Measurements from ENCODE around the gene ZNF750. TPM values are rescaled to one million over a fixed set of nuclear protein-coding genes. Genes with fewer than 3 reads are reported as not detected.

The ZNF750 gene
- total RNA-seq, 1 donor from 2014 or later = 0.34 TPM

DNA sequence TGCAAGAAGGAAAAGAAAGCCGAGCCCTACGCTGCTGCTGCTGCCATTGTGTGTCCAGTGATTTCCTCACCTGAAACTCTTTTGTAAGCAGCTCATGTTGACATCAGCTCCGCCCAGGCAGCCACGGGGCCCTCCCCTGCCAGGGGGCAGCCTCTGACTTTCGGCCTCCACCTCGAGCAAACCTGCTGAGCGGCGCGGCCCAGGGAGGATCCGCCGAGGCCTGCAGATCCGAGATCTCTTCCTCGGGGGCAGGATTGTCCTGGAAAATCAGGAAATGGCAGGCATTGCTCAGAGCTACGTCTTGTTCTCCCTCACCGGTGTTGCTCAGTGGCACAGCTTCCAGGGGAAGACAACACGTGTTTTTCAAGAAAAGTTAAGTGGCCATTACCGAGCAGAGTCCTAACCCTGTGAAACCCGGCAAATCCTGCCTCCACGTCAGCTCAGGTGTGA lies 35.6 kb upstream of the ZNF750 start:
- no peak for TF ChIP-seq EZH2 (IDR thresholded peaks at IDR 0.05; ENCODE audit: insufficient read depth, low read length)
- TF ChIP-seq, protein P1, sequence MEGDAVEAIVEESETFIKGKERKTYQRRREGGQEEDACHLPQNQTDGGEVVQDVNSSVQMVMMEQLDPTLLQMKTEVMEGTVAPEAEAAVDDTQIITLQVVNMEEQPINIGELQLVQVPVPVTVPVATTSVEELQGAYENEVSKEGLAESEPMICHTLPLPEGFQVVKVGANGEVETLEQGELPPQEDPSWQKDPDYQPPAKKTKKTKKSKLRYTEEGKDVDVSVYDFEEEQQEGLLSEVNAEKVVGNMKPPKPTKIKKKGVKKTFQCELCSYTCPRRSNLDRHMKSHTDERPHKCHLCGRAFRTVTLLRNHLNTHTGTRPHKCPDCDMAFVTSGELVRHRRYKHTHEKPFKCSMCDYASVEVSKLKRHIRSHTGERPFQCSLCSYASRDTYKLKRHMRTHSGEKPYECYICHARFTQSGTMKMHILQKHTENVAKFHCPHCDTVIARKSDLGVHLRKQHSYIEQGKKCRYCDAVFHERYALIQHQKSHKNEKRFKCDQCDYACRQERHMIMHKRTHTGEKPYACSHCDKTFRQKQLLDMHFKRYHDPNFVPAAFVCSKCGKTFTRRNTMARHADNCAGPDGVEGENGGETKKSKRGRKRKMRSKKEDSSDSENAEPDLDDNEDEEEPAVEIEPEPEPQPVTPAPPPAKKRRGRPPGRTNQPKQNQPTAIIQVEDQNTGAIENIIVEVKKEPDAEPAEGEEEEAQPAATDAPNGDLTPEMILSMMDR (IDR thresholded peaks at IDR 0.05; ENCODE audit: insufficient read depth, low read depth, low read length) = no peak
- no peak for FAIRE-seq
- H3K9me3 Mint-ChIP-seq (ENCODE audit: unreplicated experiment) = no peaks in the 10 kb centered on the region
- peaks cover 13% of the 10 kb centered on the region for H3K36me3 Mint-ChIP-seq (ENCODE audit: low read depth, unreplicated experiment)
- peaks cover 3% of the 10 kb centered on the region for H3K27me3 Mint-ChIP-seq (ENCODE audit: low read depth, unreplicated experiment)
- Histone ChIP-seq H4K20me1 (ENCODE audit: insufficient read depth, low read length) (no peaks in the 10 kb centered on the region), H3K9ac (ENCODE audit: low read length) (no peak overlapping the region), H3K4me1 (ENCODE audit: insufficient read depth, low read length) (no peaks in the 10 kb centered on the region), H3K36me3 (ENCODE audit: insufficient read depth, low read length) (no peaks in the 10 kb centered on the region), H3K4me2 (ENCODE audit: low read length) (no peak overlapping the region), H3K79me2 (ENCODE audit: insufficient read depth, low read length) (peaks cover 15% of the 10 kb centered on the region), H3K4me3 (ENCODE audit: insufficient read depth, low read depth, low read length) (no peak overlapping the region), H3K27ac (ENCODE audit: low read depth, low read length) (no peak overlapping the region), H2AFZ (ENCODE audit: low read depth, low read length) (no peak overlapping the region), H3K9me3 (ENCODE audit: insufficient read depth, low read depth, low read length) (no peaks in the 10 kb centered on the region), H3K27me3 (ENCODE audit: insufficient read depth, low read length) (no peaks in the 10 kb centered on the region)
- H3K4me1 Mint-ChIP-seq (ENCODE audit: low read depth, unreplicated experiment) = peaks cover 11% of the 10 kb centered on the region
- no peak overlapping the region for H3K4me3 Mint-ChIP-seq (ENCODE audit: unreplicated experiment)
- DNase-seq (ENCODE audit: low read depth) = no peak
- no peak overlapping the region for H3K27ac Mint-ChIP-seq (ENCODE audit: unreplicated experiment)

DNA sequence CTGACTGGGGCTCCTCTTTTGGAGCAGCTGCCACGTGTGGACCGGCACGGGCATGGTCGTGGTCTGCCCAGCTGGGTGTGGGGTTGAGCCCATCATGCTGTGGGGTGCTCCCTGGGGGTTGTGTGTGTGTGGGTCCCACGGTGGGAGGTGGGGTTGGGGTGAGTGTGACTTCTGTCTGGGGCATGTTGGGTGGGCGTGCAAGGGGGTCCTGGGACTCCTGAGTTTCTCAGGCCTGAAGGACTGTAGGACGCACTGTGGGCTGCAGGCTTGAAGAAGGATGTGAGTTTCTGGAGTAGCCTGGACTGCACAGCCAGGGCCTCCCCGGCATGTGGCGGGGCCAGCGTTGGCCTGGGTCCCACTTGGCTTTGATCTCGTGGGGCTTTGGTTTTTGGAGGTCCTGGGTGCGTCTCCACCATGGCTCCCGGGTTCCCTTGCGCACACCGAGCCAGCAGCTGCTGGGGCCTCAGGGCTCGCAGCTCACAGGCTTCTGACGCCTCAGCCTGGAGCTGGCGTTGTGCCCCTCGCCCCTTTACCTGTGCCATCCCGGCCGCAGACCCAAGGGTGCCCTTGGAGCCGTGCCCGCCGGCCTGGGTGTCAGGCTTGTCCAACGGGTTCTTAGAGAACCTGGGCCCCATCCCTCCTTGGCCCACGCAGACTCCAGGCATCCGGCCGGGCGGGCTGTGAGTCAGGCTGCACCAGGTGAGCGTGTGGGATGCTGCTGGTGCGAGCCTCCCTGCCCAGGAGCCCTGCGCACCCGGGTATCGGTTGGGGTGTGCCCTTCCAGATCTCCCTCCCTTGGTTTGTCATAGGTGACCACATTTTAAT lies 34.4 kb upstream of the ZNF750 start:
- peaks cover 7% of the 10 kb centered on the region for H3K27me3 Mint-ChIP-seq (ENCODE audit: low read depth, unreplicated experiment)
- peaks cover 11% of the 10 kb centered on the region for H3K4me1 Mint-ChIP-seq (ENCODE audit: low read depth, unreplicated experiment)
- H3K36me3 Mint-ChIP-seq (ENCODE audit: low read depth, unreplicated experiment) = peaks cover 13% of the 10 kb centered on the region
- Histone ChIP-seq H3K27me3 (ENCODE audit: insufficient read depth, low read length) (no peaks in the 10 kb centered on the region), H3K4me3 (ENCODE audit: insufficient read depth, low read depth, low read length) (no peak overlapping the region), H3K9me3 (ENCODE audit: insufficient read depth, low read depth, low read length) (no peaks in the 10 kb centered on the region), H3K79me2 (ENCODE audit: insufficient read depth, low read length) (peaks cover 3% of the 10 kb centered on the region), H4K20me1 (ENCODE audit: insufficient read depth, low read length) (no peaks in the 10 kb centered on the region), H3K4me2 (ENCODE audit: low read length) (no peak overlapping the region), H2AFZ (ENCODE audit: low read depth, low read length) (no peak overlapping the region), H3K9ac (ENCODE audit: low read length) (no peak overlapping the region), H3K27ac (ENCODE audit: low read depth, low read length) (no peak overlapping the region), H3K36me3 (ENCODE audit: insufficient read depth, low read length) (no peaks in the 10 kb centered on the region), H3K4me1 (ENCODE audit: insufficient read depth, low read length) (no peaks in the 10 kb centered on the region)
- no peak overlapping the region for H3K27ac Mint-ChIP-seq (ENCODE audit: unreplicated experiment)
- no peak overlapping the region for H3K4me3 Mint-ChIP-seq (ENCODE audit: unreplicated experiment)
- no peaks in the 10 kb centered on the region for H3K9me3 Mint-ChIP-seq (ENCODE audit: unreplicated experiment)
- FAIRE-seq (no peak), DNase-seq (ENCODE audit: low read depth) (no peak)
- TF ChIP-seq, protein P1 (IDR thresholded peaks at IDR 0.05; ENCODE audit: insufficient read depth, low read depth, low read length) = no peak
- TF ChIP-seq EZH2 (IDR thresholded peaks at IDR 0.05; ENCODE audit: insufficient read depth, low read length) = no peak

GRCh38 chr17:82873521-82873920 lies 33.7 kb upstream of the ZNF750 start:
- no peaks in the 10 kb centered on the region for H3K9me3 ChIP-seq (ENCODE audit: insufficient read depth, low read depth, low read length)
- H3K36me3 ChIP-seq (ENCODE audit: insufficient read depth, low read length) = no peaks in the 10 kb centered on the region
- Mint-ChIP-seq H3K36me3 (ENCODE audit: low read depth, unreplicated experiment) (peaks cover 13% of the 10 kb centered on the region), H3K27me3 (ENCODE audit: low read depth, unreplicated experiment) (peaks cover 7% of the 10 kb centered on the region), H3K9me3 (ENCODE audit: unreplicated experiment) (no peaks in the 10 kb centered on the region), H3K4me1 (ENCODE audit: low read depth, unreplicated experiment) (peaks cover 11% of the 10 kb centered on the region), H3K4me3 (ENCODE audit: unreplicated experiment) (no peak overlapping the region), H3K27ac (ENCODE audit: unreplicated experiment) (no peak overlapping the region)
- H3K79me2 ChIP-seq (ENCODE audit: insufficient read depth, low read length) = peaks cover 2% of the 10 kb centered on the region
- no peaks in the 10 kb centered on the region for H3K4me1 ChIP-seq (ENCODE audit: insufficient read depth, low read length)
- H2AFZ ChIP-seq (ENCODE audit: low read depth, low read length) = no peak overlapping the region
- TF ChIP-seq, protein P1 (IDR thresholded peaks at IDR 0.05; ENCODE audit: insufficient read depth, low read depth, low read length) = no peak
- TF ChIP-seq EZH2 (IDR thresholded peaks at IDR 0.05; ENCODE audit: insufficient read depth, low read length) = no peak
- no peak for DNase-seq (ENCODE audit: low read depth)
- no peak overlapping the region for H3K9ac ChIP-seq (ENCODE audit: low read length)
- no peak overlapping the region for H3K27ac ChIP-seq (ENCODE audit: low read depth, low read length)
- H3K4me3 ChIP-seq (ENCODE audit: insufficient read depth, low read depth, low read length) = no peak overlapping the region
- FAIRE-seq = no peak
- no peaks in the 10 kb centered on the region for H4K20me1 ChIP-seq (ENCODE audit: insufficient read depth, low read length)
- no peaks in the 10 kb centered on the region for H3K27me3 ChIP-seq (ENCODE audit: insufficient read depth, low read length)
- H3K4me2 ChIP-seq (ENCODE audit: low read length) = no peak overlapping the region
